GM10847 (cell line): ENCODE results near the gene LAMTOR3.

ENCODE experiments used
- POLR2A ChIP-seq: IDR thresholded peaks from 2 replicates; pipeline ENCODE4 v1.6.1; 2011; ENCODE audit not compliant: insufficient read length; ENCODE audit errors: extremely low read depth

LAMTOR3 gene, protein sequence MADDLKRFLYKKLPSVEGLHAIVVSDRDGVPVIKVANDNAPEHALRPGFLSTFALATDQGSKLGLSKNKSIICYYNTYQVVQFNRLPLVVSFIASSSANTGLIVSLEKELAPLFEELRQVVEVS

GRCh38 chr4:99894161-99894997 lies at the start of gene LAMTOR3:
TSS of gene LAMTOR3 (minus strand) at chr4:99894427. CDS start at chr4:99893963, 464 bp downstream.
- no peak for TF ChIP-seq POLR2A

DNA sequence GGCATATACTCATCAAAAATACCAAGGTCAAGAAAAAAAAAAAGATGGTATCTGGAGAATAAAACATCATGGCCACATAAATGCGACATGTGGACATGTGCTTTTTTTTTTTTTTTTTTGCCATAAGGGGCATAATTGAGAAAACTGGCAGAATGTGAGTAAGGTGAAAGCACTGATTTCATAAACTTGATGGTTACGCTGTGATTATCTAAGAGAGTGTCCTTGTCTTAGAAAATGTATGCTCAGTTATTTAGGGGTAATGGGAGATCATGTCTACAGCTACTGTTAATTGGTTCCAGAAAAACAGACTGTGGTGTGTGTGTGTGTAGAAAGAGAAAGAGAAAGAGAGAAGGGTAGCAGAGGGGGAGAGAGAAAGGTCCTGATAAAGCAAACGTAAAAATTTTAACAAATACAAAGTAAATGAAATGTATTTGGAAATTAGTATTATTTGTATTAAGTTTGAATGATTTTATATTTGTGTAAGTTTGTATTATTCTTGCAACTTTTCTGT lies 44.1 kb upstream of the LAMTOR3 start:
- TF ChIP-seq POLR2A, result no peak

DNA sequence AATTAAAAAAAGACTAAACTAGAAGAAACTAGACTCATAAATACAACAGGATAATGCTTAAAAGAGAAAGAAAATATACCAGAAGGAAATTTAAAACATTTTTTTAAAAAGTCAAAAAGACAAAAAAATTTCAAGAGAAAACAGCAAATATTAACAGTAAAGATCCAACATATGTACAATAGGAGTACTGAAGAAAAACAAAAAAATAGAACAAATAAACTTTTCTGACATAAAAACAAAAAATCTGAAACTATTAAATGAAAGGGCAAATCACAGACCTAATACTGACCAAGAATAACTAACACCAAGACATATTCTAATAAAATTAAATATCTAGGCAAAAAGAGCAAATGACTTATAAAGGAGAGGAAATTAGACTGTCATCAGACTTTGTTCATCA lies 40.7 kb upstream of the LAMTOR3 start:
- TF ChIP-seq POLR2A, result no peak

DNA sequence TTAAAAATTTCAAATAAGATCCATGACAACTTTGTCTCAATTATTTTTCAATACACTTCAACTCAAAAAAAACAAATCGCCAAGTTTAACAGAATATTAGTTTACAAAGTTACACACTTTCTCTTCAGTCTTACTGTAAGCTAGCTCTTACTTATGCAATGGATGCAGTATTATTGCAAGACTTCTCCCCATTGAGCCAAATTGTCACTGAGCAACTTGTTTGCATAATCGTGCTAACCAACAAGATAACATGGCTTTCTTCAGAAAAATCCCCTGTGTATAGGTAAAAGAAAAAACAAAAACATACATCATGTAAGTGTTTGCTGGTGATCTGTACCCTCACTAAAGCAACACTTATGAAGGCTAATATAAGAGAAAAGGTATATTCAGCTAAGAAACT lies 33.3 kb upstream of the LAMTOR3 start:
- no peak for TF ChIP-seq POLR2A

- no peak for TF ChIP-seq POLR2A
Measured at GRCh38 chr4:99921174-99921573, 26.9 kb upstream of the LAMTOR3 start.

- no peak for TF ChIP-seq POLR2A
Measured at GRCh38 chr4:99918656-99919055, 24.4 kb upstream of the LAMTOR3 start.

GRCh38 chr4:99917575-99917974 lies 23.3 kb upstream of the LAMTOR3 start:
- TF ChIP-seq POLR2A, result no peak

GRCh38 chr4:99915449-99915848 lies 21.2 kb upstream of the LAMTOR3 start:
- TF ChIP-seq POLR2A, result no peak

DNA sequence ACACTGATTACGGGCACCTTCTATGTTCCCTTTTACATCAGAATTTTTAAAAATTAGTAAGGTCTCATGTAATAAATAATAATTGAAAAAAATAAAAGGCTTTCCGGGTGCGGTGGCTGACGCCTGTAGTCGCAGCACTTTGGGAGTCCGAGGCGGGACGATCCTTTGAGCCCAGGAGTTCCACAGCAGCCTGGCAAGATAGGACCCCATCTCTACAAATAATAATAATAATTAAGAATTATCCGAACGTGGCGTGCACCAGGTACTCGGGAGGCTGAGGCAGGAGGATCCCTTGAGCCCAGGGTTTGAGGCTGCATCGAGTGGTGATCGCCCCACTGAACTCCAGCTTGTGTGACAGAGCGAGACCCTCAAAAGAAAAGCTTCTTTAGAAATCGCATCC lies 771 bp upstream of the LAMTOR3 start:
- TF ChIP-seq POLR2A, result no peak

DNA sequence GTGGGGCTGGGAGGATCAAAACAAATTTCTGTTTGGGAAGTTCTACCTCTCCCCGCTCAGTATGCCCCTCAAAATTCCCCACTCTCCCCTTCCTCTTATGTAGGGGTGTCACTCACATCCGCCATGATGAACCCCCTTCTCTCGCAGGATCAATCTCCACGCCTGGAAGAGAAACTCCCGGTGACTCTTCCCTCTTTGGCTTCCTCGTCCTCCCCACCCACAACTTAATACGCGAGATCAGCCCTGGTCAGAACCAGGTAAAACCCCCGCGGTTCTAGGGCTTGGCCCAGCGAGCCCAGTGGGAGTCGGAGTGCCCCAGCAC lies 427 bp downstream of the LAMTOR3 start:
- TF ChIP-seq POLR2A, result no peak

DNA sequence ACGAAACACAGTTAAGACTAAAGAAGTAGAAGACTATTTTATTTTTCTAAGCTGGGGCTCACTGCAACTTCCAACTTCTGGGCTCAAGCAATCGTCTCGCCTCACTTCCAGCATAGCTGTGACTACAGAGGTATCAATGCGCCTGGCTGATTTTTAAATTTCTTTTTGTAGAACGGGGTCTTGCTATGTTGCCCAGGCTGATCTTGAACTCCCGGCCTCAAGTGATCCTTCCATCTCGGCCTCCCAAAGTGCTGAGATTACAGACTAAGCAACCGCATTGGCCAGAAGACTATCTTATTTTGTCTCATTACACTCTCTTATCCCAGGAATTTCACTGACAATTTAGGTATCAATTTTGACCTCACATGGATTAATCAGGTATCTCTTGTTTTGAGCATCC lies 1.2 kb downstream of the LAMTOR3 start:
- no peak for TF ChIP-seq POLR2A

DNA sequence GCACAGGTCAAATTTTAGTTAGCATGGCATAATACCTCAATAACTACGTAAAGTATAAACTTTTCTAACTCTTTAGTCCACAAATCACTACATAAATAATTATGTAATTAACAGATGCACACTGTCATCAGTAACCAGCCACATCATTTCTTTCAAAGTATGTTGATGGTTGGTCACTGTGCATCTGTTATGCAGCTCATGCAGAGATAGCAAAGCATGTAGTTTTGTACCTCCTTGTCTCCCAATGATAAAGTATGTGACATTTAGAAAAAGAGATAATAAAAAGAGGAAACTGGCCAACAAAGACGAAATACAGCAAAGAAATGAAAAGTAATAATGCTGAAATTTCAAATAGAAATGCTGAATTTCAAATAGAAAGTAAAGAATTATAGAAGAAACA lies 2.9 kb downstream of the LAMTOR3 start:
- no peak for TF ChIP-seq POLR2A

GRCh38 chr4:99887837-99888236 lies 6.4 kb downstream of the LAMTOR3 start:
- TF ChIP-seq POLR2A, result no peak

- TF ChIP-seq POLR2A, result no peak
Measured at GRCh38 chr4:99886146-99886545, 8.1 kb downstream of the LAMTOR3 start.

DNA sequence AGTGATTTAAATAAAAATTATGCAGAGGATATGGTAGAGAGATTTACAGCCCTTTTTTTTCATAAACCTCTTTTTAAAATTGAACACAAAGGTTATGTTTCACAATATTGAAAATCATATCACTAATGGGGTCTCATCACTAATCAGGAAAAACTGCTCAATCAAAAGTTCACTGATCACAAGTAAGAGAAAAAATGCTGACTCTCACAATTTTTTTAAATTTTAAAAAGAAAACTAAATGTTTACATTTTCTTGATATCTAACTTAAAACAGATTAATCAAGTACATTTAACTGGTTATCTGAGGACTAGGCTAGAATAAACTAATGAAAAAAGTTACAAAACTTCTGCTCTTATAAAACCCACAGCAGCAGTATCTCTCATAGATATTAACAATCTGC lies 8.5 kb downstream of the LAMTOR3 start:
- no peak for TF ChIP-seq POLR2A

DNA sequence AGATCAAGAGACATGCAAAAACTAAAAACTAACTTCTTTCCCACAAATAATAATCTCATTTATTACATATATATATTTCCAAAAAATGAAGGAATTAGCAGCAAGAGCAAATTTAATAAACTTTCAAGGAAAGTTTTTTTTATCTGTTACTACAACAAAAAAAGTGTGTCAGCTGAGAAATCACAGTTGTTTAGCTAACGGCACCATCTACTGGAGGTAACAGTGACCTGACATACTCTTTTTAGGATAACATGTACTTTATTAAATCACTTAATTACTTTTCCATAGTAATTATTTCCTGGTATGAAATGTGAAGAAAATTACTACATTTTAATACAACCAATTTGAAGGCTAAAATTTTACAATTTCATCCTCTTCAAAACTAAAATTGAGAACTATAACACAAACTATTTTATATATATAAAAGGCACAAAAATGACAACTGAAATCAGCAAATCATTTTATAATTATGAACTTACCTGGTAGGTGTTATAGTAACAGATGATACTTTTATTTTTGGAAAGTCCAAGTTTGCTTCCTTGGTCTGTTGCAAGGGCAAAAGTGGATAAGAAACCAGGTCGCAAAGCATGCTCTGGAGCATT lies 9.1 kb downstream of the LAMTOR3 start:
- no peak for TF ChIP-seq POLR2A
